Liver (tissue), 9 donors: ENCODE results near the gene SLC2A1. TPM values are rescaled to one million over a fixed set of nuclear protein-coding genes. Genes with fewer than 3 reads are reported as not detected.

ENCODE experiments used
- DNase-seq: peaks from one replicate; pipeline ENCODE4 v3.0.0-alpha.2; 2017; ENCODE audit warnings: low spot score
- H3K27ac ChIP-seq, 2 donors: one replicate each; pipeline ENCODE4 v1.7.0; 2013; ENCODE audit warnings: inconsistent platforms in 2 of 2, low read length in 2 of 2, control low read depth in 1 of 2, low read depth in 1 of 2, mild to moderate bottlenecking in 1 of 2
- H3K27me3 ChIP-seq, 4 donors: one replicate each; pipeline versions ENCODE4 v1.6.1 to v1.7.0; 2013; ENCODE audit warnings: low read length in 3 of 4, inconsistent platforms in 1 of 4, mild to moderate bottlenecking in 1 of 4, moderate library complexity in 1 of 4; ENCODE audit not compliant: control insufficient read depth in 4 of 4, insufficient read depth in 4 of 4
- H3K36me3 ChIP-seq, 4 donors: one replicate each; pipeline versions ENCODE4 v1.6.1 to v1.7.0; 2013; ENCODE audit warnings: low read length in 3 of 4, mild to moderate bottlenecking in 3 of 4, low read depth in 1 of 4, moderate library complexity in 1 of 4; ENCODE audit not compliant: control insufficient read depth in 4 of 4, insufficient read depth in 3 of 4
- H3K4me1 ChIP-seq, 4 donors: one replicate each; pipeline versions ENCODE4 v1.6.1 to v1.7.0; 2013; ENCODE audit warnings: low read length in 3 of 4, mild to moderate bottlenecking in 3 of 4, moderate library complexity in 1 of 4; ENCODE audit not compliant: control insufficient read depth in 4 of 4, insufficient read depth in 4 of 4
- H3K4me3 ChIP-seq, 3 donors: one replicate each; pipeline versions ENCODE4 v1.6.1 to v1.7.0; 2013; ENCODE audit warnings: low read length in 3 of 3, control low read depth in 1 of 3, low read depth in 1 of 3, mild to moderate bottlenecking in 1 of 3
- H3K9ac ChIP-seq, 2 donors: one replicate each; pipeline ENCODE4 v1.7.0; 2013; ENCODE audit warnings: low read length in 2 of 2, mild to moderate bottlenecking in 2 of 2, moderate library complexity in 2 of 2, control low read depth in 1 of 2, low read depth in 1 of 2
- H3K9me3 ChIP-seq, 4 donors: one replicate each; pipeline versions ENCODE4 v1.6.1 to v1.7.0; 2013; ENCODE audit warnings: low read length in 3 of 4; ENCODE audit not compliant: control insufficient read depth in 4 of 4
- ATF3 ChIP-seq: IDR thresholded peaks from 2 replicates; pipeline ENCODE4 v1.6.1; 2016; ENCODE audit warnings: antibody characterized with exemption
- CTCF ChIP-seq: fragments of 150-350 bp; IDR thresholded peaks from 2 replicates; pipeline ENCODE4 v1.5.1; 2017; ENCODE audit warnings: improper control_type of control experiment, low read depth, low read length; ENCODE audit not compliant: missing input control
- EGR1 ChIP-seq, 2 donors: IDR thresholded peaks; 2 replicates each; pipeline ENCODE4 v1.6.1; 2016 to 2018; ENCODE audit warnings: antibody characterized with exemption in 2 of 2, low read depth in 2 of 2
- GABPA ChIP-seq, 2 donors: IDR thresholded peaks in 1 of 2; conservative IDR thresholded peaks in 1 of 2; 2 replicates each; pipeline ENCODE4 v1.6.1; 2016; ENCODE audit warnings: antibody characterized with exemption in 2 of 2, mild to moderate bottlenecking in 1 of 2, moderate library complexity in 1 of 2
- HNF4A ChIP-seq, 2 donors: conservative IDR thresholded peaks; 2 replicates each; pipeline ENCODE4 v1.6.1; 2016; ENCODE audit warnings: antibody characterized with exemption in 2 of 2, mild to moderate bottlenecking in 2 of 2
- JUND ChIP-seq, 2 donors: IDR thresholded peaks; 2 replicates each; pipeline ENCODE4 v1.6.1; 2016; ENCODE audit warnings: antibody characterized with exemption in 2 of 2
- NR2F2 ChIP-seq: IDR thresholded peaks from 2 replicates; pipeline ENCODE4 v1.6.1; 2016; ENCODE audit warnings: antibody characterized with exemption
- RAD21 ChIP-seq, 2 donors: IDR thresholded peaks; 2 replicates each; pipeline ENCODE4 v1.6.1; 2016; ENCODE audit warnings: antibody characterized with exemption in 2 of 2, mild to moderate bottlenecking in 2 of 2
- REST ChIP-seq: IDR thresholded peaks from 2 replicates; pipeline ENCODE4 v1.6.1; 2016; ENCODE audit warnings: antibody characterized with exemption, mild to moderate bottlenecking
- SP1 ChIP-seq: IDR thresholded peaks from 2 replicates; pipeline ENCODE4 v1.6.1; 2018; ENCODE audit warnings: antibody characterized with exemption, mild to moderate bottlenecking
- TAF1 ChIP-seq: conservative IDR thresholded peaks from 2 replicates; pipeline ENCODE4 v1.6.1; 2016; ENCODE audit warnings: antibody characterized with exemption, mild to moderate bottlenecking
- YY1 ChIP-seq: IDR thresholded peaks from 2 replicates; pipeline ENCODE4 v1.6.1; 2016; ENCODE audit warnings: antibody characterized with exemption, mild to moderate bottlenecking
- ZBTB33 ChIP-seq: IDR thresholded peaks from 2 replicates; pipeline ENCODE4 v1.6.1; 2016; ENCODE audit warnings: antibody characterized with exemption
- WGBS: extraction: QIAGEN DNeasy Blood & Tissue Kit; methylation state at CpG from one replicate; pipeline ENCODE4 v1.1.7; 2013; 5-methylcytosine and 5-hydroxymethylcytosine counted together
- polyA plus RNA-seq, 2 donors: library from polyadenylated mRNA; stranded (reverse) in 1 of 2; unstranded in 1 of 2; fragments of 200-250 nt in 1 of 2; fragments of >200 nt in 1 of 2; fragmentation: Nextera tagmentation in 1 of 2; extraction: Ambion mirVana in 1 of 2; gene quantifications; one replicate each; pipeline versions ENCODE4 v1.2.1 to v1.2.3, GENCODE V29; 2013 to 2015
- total RNA-seq, 2 donors: library from RNA; depleted of rRNA; stranded (reverse); fragments of >200 nt; gene quantifications; one replicate each; pipeline ENCODE4 v1.2.3, GENCODE V29; 2014
- donor health status: healthy.
- donor health status: healthy.
- donor health status: healthy.
- donor health status: healthy.
- donor health status: healthy.

SLC2A1 gene
- total and polyA plus RNA-seq, 4 donors: 1.1 to 675 (median 3.0) TPM

- Histone ChIP-seq H3K4me3 (no peak overlapping the region), H3K27me3 (no peaks in the 10 kb centered on the region), H3K36me3 (peaks cover 0 to 1% (median 0%) of the 10 kb centered on the region in 4 donors), H3K9me3 (no peaks in the 10 kb centered on the region), H3K27ac (peak overlapping the region in 1 of 2 donors; percentile 56), H3K4me1 (peaks cover 0 to 3% (median 0%) of the 10 kb centered on the region in 4 donors), H3K9ac (no peak overlapping the region)
- no peak for DNase-seq
- no peak for TF ChIP-seq SP1
- TF ChIP-seq EGR1 (IDR thresholded peaks at IDR 0.05; ENCODE audit: low read depth in 2 of 2): no peak
- no peak for TF ChIP-seq JUND (IDR thresholded peaks at IDR 0.05)
- TF ChIP-seq HNF4A (conservative IDR thresholded peaks at IDR 0.05): no peak
- TF ChIP-seq CTCF: no peak
- no peak for TF ChIP-seq TAF1
- TF ChIP-seq ZBTB33: no peak
- TF ChIP-seq NR2F2: no peak
- WGBS: 89% methylated on average over 5 of the region's 5 CpGs
Measured at GRCh38 chr1:42933060-42933586, 25.5 kb downstream of the SLC2A1 start.

- no peak for DNase-seq
- Histone ChIP-seq H3K27me3 (no peaks in the 10 kb centered on the region), H3K36me3 (peaks cover 0 to 6% (median 0%) of the 10 kb centered on the region in 4 donors), H3K27ac (peak overlapping the region; percentile 40 to 56), H3K4me1 (peaks cover 0 to 3% (median 0%) of the 10 kb centered on the region in 4 donors), H3K9ac (no peak overlapping the region), H3K4me3 (no peak overlapping the region), H3K9me3 (no peaks in the 10 kb centered on the region)
- 91% methylated on average over 5 of the region's 5 CpGs for WGBS
- no peak for TF ChIP-seq SP1
- no peak for TF ChIP-seq JUND (IDR thresholded peaks at IDR 0.05)
- TF ChIP-seq REST: no peak
- no peak for TF ChIP-seq GABPA (IDR thresholded peaks at IDR 0.05 in 1 of 2, conservative IDR thresholded peaks at IDR 0.05 in 1 of 2)
- TF ChIP-seq RAD21 (IDR thresholded peaks at IDR 0.05): no peak
- TF ChIP-seq YY1: no peak
- TF ChIP-seq ATF3: no peak
- no peak for TF ChIP-seq HNF4A (conservative IDR thresholded peaks at IDR 0.05)
Measured at GRCh38 chr1:42932442-42932941, 26.2 kb downstream of the SLC2A1 start.
